T-helper 2 cell treated with Interferon-gamma antibody and Interleukin-4, amounts not matched to agents 5 μg/mL and 100 μg/mL, for 36 hours (primary cell): ENCODE measurements around the gene CCDC61.

Source experiments
- DNase-seq: peaks from one replicate; pipeline ENCODE4 v3.0.0; 2021; ENCODE audit warnings: low spot score
- H3K27ac Mint-ChIP-seq: one replicate; pipeline ENCODE4 v1.8.0; 2021; ENCODE audit warnings: mild to moderate bottlenecking, mixed read lengths
- H3K27me3 Mint-ChIP-seq: one replicate; pipeline ENCODE4 v1.8.0; 2021; ENCODE audit warnings: low read depth, mixed read lengths
- H3K36me3 Mint-ChIP-seq: one replicate; pipeline ENCODE4 v1.8.0; 2021; ENCODE audit warnings: low read depth, mixed read lengths
- H3K4me1 Mint-ChIP-seq: one replicate; pipeline ENCODE4 v1.8.0; 2021; ENCODE audit warnings: low read depth, mixed read lengths
- H3K4me3 Mint-ChIP-seq: one replicate; pipeline ENCODE4 v1.8.0; 2022; ENCODE audit warnings: mild to moderate bottlenecking, moderate library complexity, mixed read lengths
- H3K9me3 Mint-ChIP-seq: one replicate; pipeline ENCODE4 v1.8.0; 2021; ENCODE audit warnings: mixed read lengths

CCDC61 gene

DNA sequence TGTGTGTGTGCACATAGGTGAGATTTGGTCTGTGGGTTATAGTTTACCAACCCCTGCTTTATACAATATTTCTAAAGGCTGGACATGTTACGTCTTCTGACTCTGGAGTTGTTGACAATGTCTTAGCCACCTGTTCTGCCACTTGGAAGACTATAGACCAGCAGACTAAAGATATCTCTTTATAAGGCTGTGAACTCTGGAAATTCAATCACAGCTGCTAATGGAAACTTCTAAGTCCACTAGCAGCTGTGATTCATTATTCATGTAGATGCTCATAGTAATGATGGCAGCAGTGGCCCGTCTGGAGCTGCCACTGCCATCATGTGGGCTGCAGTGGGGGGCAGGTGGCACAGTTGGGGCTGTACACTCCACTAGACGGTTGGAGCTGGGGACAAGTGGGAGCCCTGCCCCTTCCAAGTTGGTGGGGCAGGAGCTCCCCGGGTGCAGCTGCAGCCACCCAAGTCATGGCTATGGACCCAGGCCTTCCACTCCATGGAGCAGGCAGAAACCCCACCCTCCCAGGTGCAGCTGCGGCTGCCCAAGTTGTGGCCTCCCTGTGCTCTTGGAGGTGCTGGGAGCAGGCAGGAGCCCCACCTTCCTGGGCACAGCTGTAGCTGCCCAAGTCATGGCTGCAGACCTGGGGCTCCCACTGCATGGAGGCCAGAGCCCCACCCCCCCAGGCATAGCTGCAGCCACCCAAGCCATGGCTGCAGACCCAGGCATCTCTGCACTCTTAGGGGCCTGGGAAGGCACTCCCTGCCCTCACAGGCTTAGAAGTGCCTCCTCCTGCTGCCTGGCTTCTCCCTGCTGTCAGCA lies 36.7 kb downstream of the CCDC61 start:
- Mint-ChIP-seq H3K36me3 (no peaks in the 10 kb centered on the region), H3K27ac (no peak overlapping the region), H3K4me1 (peaks cover 3% of the 10 kb centered on the region), H3K9me3 (no peaks in the 10 kb centered on the region), H3K4me3 (no peak overlapping the region), H3K27me3 (peaks cover 16% of the 10 kb centered on the region)
- no peak for DNase-seq

DNA sequence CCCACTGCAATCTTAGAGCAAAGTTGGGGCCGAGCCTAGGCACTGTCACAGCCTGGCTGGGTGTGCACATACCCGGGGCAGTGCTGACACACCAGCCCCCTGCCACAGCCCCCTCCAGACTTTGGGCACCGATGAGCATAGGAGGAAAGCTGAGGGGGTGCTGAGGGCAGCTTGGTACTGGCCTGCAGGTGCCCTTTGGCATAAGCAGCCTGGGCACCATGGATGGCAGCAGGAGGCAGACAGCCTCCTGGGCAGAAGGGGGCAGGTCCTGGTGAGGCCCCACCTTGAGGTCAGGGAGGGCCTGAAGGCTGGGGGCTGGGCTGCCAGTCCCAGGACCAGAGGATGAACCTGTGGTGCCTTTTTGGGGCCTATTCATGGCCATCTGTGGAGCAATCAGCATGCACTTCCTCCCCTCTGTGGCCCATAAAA lies 37.3 kb downstream of the CCDC61 start:
- Mint-ChIP-seq H3K36me3 (no peaks in the 10 kb centered on the region), H3K27ac (no peak overlapping the region), H3K27me3 (peaks cover 16% of the 10 kb centered on the region), H3K4me3 (no peak overlapping the region), H3K9me3 (no peaks in the 10 kb centered on the region), H3K4me1 (peaks cover 3% of the 10 kb centered on the region)
- DNase-seq = no peak

- no peak overlapping the region for H3K4me3 Mint-ChIP-seq
- no peak for DNase-seq
- no peak overlapping the region for H3K27ac Mint-ChIP-seq
- peaks cover 3% of the 10 kb centered on the region for H3K4me1 Mint-ChIP-seq
- no peaks in the 10 kb centered on the region for H3K36me3 Mint-ChIP-seq
- peaks cover 16% of the 10 kb centered on the region for H3K27me3 Mint-ChIP-seq
- H3K9me3 Mint-ChIP-seq = no peaks in the 10 kb centered on the region
Measured at GRCh38 chr19:46033401-46033800, 38.1 kb downstream of the CCDC61 start.

DNA sequence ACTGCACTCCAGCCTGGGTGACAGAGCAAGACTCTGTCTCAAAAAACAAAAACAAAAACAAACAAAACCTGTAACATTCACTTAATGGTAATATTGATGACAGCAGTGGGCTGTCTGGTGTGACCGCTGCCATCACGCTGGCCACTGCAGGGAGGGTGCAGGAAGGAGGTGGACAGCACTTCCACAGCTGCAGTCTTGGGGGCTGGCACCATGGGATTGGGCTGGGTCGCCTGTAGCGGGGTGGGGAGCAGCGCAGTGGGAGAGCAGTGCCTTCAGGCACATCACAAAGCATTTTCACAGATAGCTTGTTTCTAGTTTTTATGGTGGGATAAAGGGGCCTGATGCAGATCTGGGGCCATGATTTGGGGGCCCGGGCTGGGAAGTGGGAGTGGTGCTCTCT lies 40.3 kb downstream of the CCDC61 start:
- Mint-ChIP-seq H3K27ac (no peak overlapping the region), H3K36me3 (no peaks in the 10 kb centered on the region), H3K4me1 (no peaks in the 10 kb centered on the region), H3K27me3 (peaks cover 9% of the 10 kb centered on the region), H3K4me3 (no peak overlapping the region), H3K9me3 (no peaks in the 10 kb centered on the region)
- no peak for DNase-seq

- no peak overlapping the region for H3K27ac Mint-ChIP-seq
- DNase-seq = no peak
- no peak overlapping the region for H3K4me3 Mint-ChIP-seq
- H3K36me3 Mint-ChIP-seq = no peaks in the 10 kb centered on the region
- H3K9me3 Mint-ChIP-seq = no peaks in the 10 kb centered on the region
- peaks cover 11% of the 10 kb centered on the region for H3K27me3 Mint-ChIP-seq
- no peaks in the 10 kb centered on the region for H3K4me1 Mint-ChIP-seq
Measured at GRCh38 chr19:46035986-46036743, 40.9 kb downstream of the CCDC61 start.

- Mint-ChIP-seq H3K9me3 (no peaks in the 10 kb centered on the region), H3K27me3 (peaks cover 9% of the 10 kb centered on the region), H3K27ac (no peak overlapping the region), H3K36me3 (no peaks in the 10 kb centered on the region), H3K4me1 (no peaks in the 10 kb centered on the region), H3K4me3 (no peak overlapping the region)
- no peak for DNase-seq
Measured at GRCh38 chr19:46036744-46037128, 41.5 kb downstream of the CCDC61 start.

DNA sequence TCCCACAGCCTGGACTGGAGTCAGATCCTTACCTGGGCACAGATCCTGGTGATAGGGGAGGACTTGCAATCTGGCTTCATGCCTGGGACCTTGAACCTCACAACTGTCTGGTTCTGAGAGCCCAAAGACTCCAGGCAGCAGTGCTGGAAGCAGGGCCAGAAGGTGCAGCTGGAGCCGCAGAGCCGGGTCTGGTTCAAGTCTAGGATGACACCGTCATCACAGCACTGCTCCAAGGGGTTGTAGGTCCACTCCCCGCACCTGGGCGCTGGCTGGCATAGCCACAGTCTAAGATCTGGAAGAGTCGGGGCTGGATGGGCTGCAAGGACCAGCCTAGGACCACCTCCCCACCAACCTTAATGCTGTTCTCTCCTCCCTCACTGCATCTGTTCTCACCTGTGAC lies 44.9 kb downstream of the CCDC61 start:
- Mint-ChIP-seq H3K36me3 (no peaks in the 10 kb centered on the region), H3K27me3 (peaks cover 16% of the 10 kb centered on the region), H3K27ac (no peak overlapping the region), H3K9me3 (no peaks in the 10 kb centered on the region), H3K4me1 (no peaks in the 10 kb centered on the region), H3K4me3 (no peak overlapping the region)
- DNase-seq = no peak

DNA sequence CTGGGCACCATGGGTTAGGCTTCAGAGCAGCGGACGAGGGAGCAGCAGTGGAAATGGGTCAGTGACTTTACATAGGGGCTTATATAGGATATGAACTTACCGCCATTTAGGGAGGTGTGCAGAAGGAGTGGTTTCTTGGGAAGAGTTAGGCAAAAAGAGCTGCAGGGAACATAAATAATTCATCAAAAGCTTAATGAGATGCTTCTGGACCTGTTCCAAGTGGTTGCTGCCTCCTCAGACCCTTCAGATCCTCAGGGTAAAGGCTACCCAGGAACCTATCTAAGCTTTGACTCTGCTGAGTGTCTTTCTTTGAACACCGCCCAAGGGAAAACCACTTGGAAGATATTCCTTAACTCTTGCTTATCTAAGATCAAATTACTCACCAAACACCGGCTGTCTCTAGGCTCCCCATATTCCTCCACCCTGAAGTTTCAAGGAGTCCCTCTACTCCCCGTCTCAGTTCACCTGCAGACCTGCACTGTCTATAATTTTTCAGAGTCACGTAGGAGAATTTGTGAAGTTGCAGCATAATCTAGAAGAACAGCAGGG lies 45.8 kb downstream of the CCDC61 start, which contains the start of gene IGFL4:
Gene IGFL4, minus strand, starts transcription at position 51 of the 549 bp plus-strand sequence. Its CDS starts 40 bp downstream, at position 11.
- Mint-ChIP-seq H3K4me1 (no peaks in the 10 kb centered on the region), H3K4me3 (no peak within 1 kb of the TSS), H3K9me3 (no peaks in the 10 kb centered on the region), H3K27ac (no peak within 1 kb of the TSS), H3K27me3 (peaks cover 22% of the 10 kb centered on the region), H3K36me3 (no peaks in the 10 kb centered on the region)
- no peak for DNase-seq

DNA sequence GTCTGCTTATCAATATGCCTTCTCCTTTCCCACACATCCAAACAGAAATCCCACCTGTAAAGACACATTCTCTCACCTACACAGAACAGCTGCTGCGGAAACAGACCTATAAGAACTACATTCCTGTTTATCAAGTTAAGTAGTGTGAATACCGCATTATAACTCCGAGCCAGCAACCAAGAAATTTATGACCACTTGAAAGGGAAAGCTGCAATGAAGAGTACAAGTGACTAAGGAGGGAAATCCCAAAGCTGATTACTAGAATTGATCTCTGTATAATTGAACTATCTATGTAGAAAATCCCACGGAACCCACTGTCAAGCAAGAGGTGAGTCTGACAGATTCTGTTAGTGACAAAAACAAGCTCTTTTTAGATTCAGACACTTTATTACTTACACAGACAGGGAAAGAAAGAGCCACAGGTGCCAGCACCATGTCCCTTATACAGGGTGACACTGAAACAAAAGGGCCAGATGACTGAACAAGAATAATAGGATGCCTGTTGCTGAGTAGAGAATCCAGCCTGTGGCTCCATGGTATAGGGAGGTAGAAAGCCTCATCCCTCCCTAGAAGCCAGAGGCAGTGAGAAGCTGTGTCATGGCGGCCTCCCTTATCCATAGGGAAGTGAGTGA lies 47.1 kb downstream of the CCDC61 start:
- Mint-ChIP-seq H3K27ac (no peak overlapping the region), H3K9me3 (no peaks in the 10 kb centered on the region), H3K4me1 (no peaks in the 10 kb centered on the region), H3K27me3 (peaks cover 33% of the 10 kb centered on the region), H3K36me3 (no peaks in the 10 kb centered on the region), H3K4me3 (no peak overlapping the region)
- DNase-seq = no peak

DNA sequence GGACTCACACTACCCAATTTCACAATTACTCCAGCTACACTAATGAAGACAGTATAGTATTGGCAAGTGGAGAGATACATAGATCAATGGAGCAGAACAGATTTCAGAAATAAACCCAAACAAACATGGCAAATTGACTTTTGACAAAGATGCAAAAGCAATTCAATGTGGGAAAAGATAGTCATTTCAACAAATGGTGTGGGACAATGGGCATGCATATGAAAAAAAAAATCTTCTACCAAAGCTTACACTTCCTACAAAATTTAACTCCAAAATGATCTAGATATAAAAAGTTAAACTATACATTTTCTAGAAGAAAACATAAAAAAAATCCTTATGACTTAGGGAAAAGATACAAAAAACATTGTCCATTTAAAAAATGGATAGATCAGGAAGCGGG lies 48.3 kb downstream of the CCDC61 start:
- H3K4me1 Mint-ChIP-seq = no peaks in the 10 kb centered on the region
- H3K9me3 Mint-ChIP-seq = no peaks in the 10 kb centered on the region
- no peaks in the 10 kb centered on the region for H3K36me3 Mint-ChIP-seq
- no peak overlapping the region for H3K27ac Mint-ChIP-seq
- H3K27me3 Mint-ChIP-seq = peaks cover 44% of the 10 kb centered on the region
- no peak overlapping the region for H3K4me3 Mint-ChIP-seq
- no peak for DNase-seq

DNA sequence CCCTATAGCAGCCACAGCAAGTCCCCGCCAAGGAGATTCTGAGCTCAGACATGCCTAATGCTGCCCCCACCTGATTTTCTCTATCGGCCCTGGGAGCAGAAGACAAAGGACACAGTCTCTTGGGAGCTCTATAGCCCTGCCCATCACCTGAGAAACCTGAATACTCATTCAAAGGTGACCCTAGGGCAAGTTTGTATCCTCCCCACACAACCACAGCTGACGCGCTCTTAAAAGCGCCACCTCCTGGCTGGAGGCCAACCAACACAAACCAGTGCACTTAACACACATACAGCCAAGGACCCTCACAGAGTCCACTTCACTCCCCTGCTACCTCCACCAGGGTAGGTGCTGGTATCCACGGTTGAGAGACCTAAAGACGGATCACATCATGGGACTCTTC lies 54.3 kb downstream of the CCDC61 start:
- Mint-ChIP-seq H3K36me3 (no peaks in the 10 kb centered on the region), H3K27ac (no peak overlapping the region), H3K27me3 (peaks cover 51% of the 10 kb centered on the region), H3K4me3 (no peak overlapping the region), H3K4me1 (no peaks in the 10 kb centered on the region), H3K9me3 (no peaks in the 10 kb centered on the region)
- DNase-seq = no peak

DNA sequence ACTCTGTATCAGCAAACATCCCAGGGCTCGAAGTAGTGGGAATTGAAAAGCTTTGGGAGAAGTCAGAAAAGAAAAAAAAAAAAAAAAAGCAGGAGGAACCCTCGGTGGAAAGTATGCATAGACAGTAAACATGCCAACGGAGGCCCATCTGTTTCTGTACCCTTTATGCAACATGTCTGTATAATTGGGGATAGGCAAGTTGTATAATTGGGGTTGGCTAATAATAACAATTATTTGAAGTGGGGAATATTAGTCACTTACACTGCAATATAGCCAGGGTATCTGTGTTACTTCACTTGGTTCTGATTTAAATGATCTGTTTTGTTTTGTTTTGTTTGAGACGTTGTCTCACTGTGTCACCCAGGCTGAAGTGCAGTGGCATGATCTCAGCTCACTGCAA lies 57.6 kb downstream of the CCDC61 start:
- Mint-ChIP-seq H3K27ac (no peak overlapping the region), H3K4me1 (no peaks in the 10 kb centered on the region), H3K9me3 (no peaks in the 10 kb centered on the region), H3K27me3 (peaks cover 31% of the 10 kb centered on the region), H3K4me3 (no peak overlapping the region), H3K36me3 (no peaks in the 10 kb centered on the region)
- DNase-seq = no peak

- H3K9me3 Mint-ChIP-seq = peaks cover 19% of the 10 kb centered on the region
- no peak overlapping the region for H3K4me3 Mint-ChIP-seq
- no peak overlapping the region for H3K27ac Mint-ChIP-seq
- DNase-seq = no peak
- peaks cover 23% of the 10 kb centered on the region for H3K27me3 Mint-ChIP-seq
- no peaks in the 10 kb centered on the region for H3K36me3 Mint-ChIP-seq
- H3K4me1 Mint-ChIP-seq = no peaks in the 10 kb centered on the region
Measured at GRCh38 chr19:46056536-46056935, 61.3 kb downstream of the CCDC61 start.

GRCh38 chr19:46058778-46059177 lies 63.5 kb downstream of the CCDC61 start:
- no peak for DNase-seq
- Mint-ChIP-seq H3K27me3 (peaks cover 20% of the 10 kb centered on the region), H3K27ac (no peak overlapping the region), H3K36me3 (no peaks in the 10 kb centered on the region), H3K4me3 (no peak overlapping the region), H3K4me1 (no peaks in the 10 kb centered on the region), H3K9me3 (peaks cover 19% of the 10 kb centered on the region)
